Measurements from ENCODE around the gene TNK1.

GRCh38 chr17:7415784-7416183 is 34.9 kb downstream of the TNK1 start:
- TF ChIP-seq POLR2AphosphoS5 (IDR thresholded peaks at IDR 0.05) (no peak), EP300 (IDR thresholded peaks at IDR 0.05) (no peak), POLR2A (IDR thresholded peaks at IDR 0.05) (no peak)
- TF ChIP-seq, protein P1, sequence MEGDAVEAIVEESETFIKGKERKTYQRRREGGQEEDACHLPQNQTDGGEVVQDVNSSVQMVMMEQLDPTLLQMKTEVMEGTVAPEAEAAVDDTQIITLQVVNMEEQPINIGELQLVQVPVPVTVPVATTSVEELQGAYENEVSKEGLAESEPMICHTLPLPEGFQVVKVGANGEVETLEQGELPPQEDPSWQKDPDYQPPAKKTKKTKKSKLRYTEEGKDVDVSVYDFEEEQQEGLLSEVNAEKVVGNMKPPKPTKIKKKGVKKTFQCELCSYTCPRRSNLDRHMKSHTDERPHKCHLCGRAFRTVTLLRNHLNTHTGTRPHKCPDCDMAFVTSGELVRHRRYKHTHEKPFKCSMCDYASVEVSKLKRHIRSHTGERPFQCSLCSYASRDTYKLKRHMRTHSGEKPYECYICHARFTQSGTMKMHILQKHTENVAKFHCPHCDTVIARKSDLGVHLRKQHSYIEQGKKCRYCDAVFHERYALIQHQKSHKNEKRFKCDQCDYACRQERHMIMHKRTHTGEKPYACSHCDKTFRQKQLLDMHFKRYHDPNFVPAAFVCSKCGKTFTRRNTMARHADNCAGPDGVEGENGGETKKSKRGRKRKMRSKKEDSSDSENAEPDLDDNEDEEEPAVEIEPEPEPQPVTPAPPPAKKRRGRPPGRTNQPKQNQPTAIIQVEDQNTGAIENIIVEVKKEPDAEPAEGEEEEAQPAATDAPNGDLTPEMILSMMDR (IDR thresholded peaks at IDR 0.05), result no peak

All from suprapubic skin (tissue), 4 donors.